ENCODE results near the gene YPEL2. TPM values are rescaled to one million over a fixed set of nuclear protein-coding genes. Genes with fewer than 3 reads are reported as not detected.

YPEL2 gene
- total RNA-seq, 1 experiment from 2014 or later = 0.98 TPM

GRCh38 chr17:59427425-59427921 lies 96.0 kb downstream of the YPEL2 start:
- H3K4ac ChIP-seq (ENCODE audit: low read depth, low read length) = no peak overlapping the region
- no peak overlapping the region for H3K4me2 ChIP-seq (ENCODE audit: insufficient read depth, insufficient read length, low read length)
- no peak for TF ChIP-seq CTCF (conservative IDR thresholded peaks at IDR 0.05)
- H3K56ac ChIP-seq (ENCODE audit: insufficient read length, low read depth, low read length) = no peak overlapping the region
- H3K4me1 ChIP-seq (ENCODE audit: insufficient read depth, low read length) = no peaks in the 10 kb centered on the region; the same call in 1 of the 2 replicates
- no peaks in the 10 kb centered on the region for H3K27me3 ChIP-seq (ENCODE audit: insufficient read depth, low read length)
- H2AK5ac ChIP-seq (ENCODE audit: insufficient read length, low read length) = no peak overlapping the region
- no peaks in the 10 kb centered on the region for H3K23me2 ChIP-seq (ENCODE audit: insufficient read length, low read depth, low read length, poor library complexity, severe bottlenecking)
- no peak overlapping the region for H3K9ac ChIP-seq (ENCODE audit: extremely low read depth, insufficient read length, low read length)
- H4K5ac ChIP-seq (ENCODE audit: insufficient read length, low read depth, low read length) = no peak overlapping the region
- H2BK20ac ChIP-seq (ENCODE audit: low read depth, low read length, poor library complexity, severe bottlenecking) = no peak overlapping the region
- no peak overlapping the region for H4K91ac ChIP-seq (ENCODE audit: insufficient read length, low read depth, low read length)
- H4K8ac ChIP-seq (replicated peaks; ENCODE audit: insufficient read length, low read depth, low read length) = no peak overlapping the region
- Mint-ChIP-seq H3K36me3 (ENCODE audit: insufficient read depth in 1 of 3, low read depth in 3 of 3) (no peaks in the 10 kb centered on the region), H3K27ac (no peak overlapping the region), H3K27me3 (ENCODE audit: low read depth) (no peaks in the 10 kb centered on the region; the same call in 1 of the 2 replicates), H3K9me3 (no peaks in the 10 kb centered on the region; a peak in 1 of 5 replicates), H3K4me3 (no peak overlapping the region), H3K4me1 (peaks cover 15 to 20% of the 10 kb centered on the region in 2 experiments; a peak in 3 of 4 replicates)
- no peaks in the 10 kb centered on the region for H4K20me1 ChIP-seq (ENCODE audit: control insufficient read depth, insufficient read depth, insufficient read length)
- DNase-seq = no peak
- no peak overlapping the region for H3K14ac ChIP-seq (ENCODE audit: insufficient read depth, low read length)
- no peak overlapping the region for H2BK15ac ChIP-seq (ENCODE audit: low read depth, low read length)
- no peak overlapping the region for H2BK120ac ChIP-seq (ENCODE audit: low read depth, low read length, poor library complexity, severe bottlenecking)
- no peaks in the 10 kb centered on the region for H3K79me1 ChIP-seq (ENCODE audit: insufficient read depth, low read depth, low read length, poor library complexity, severe bottlenecking)
- no peak overlapping the region for H2BK12ac ChIP-seq (ENCODE audit: insufficient read length, low read depth, low read length)
- H3K27ac ChIP-seq (ENCODE audit: insufficient read length, low read depth, low read length) = no peak overlapping the region
- H3K18ac ChIP-seq (ENCODE audit: insufficient read length, low read depth, low read length) = no peak overlapping the region
- no peak overlapping the region for H3T11ph ChIP-seq (ENCODE audit: low read length)
- H3K9me3 ChIP-seq (ENCODE audit: control insufficient read depth, low read depth, low read length) = no peaks in the 10 kb centered on the region
- H3K79me2 ChIP-seq (ENCODE audit: insufficient read depth, low read length) = no peaks in the 10 kb centered on the region
- H2BK5ac ChIP-seq (ENCODE audit: insufficient read length, low read length) = no peak overlapping the region
- no CpG with 5 or more reads among the region's 5 CpGs for WGBS (ENCODE audit: extremely low coverage, insufficient read length, low lambda C conversion rate)
- H3K23ac ChIP-seq (ENCODE audit: insufficient read length, low read depth, low read length) = no peak overlapping the region
- no peak overlapping the region for H2AFZ ChIP-seq (ENCODE audit: low read length)
